ENCODE results near the gene MYO5B.

GRCh38 chr18:50072146-50072545 lies 122.8 kb downstream of the MYO5B start:
- TF ChIP-seq GATA2 (IDR thresholded peaks at IDR 0.05; ENCODE audit: low read depth, low read length) (no peak), GATA3 (IDR thresholded peaks at IDR 0.05; ENCODE audit: low read depth, low read length) (no peak)

Measured in SH-SY5Y (cell line).